H1 (cell line): ENCODE data around the gene ZNF189. TPM values are rescaled to one million over a fixed set of nuclear protein-coding genes. Genes with fewer than 3 reads are reported as not detected.

ENCODE experiments used
- CBX8 ChIP-seq: fragments of 300-800, 300-1000 bp; sonication (generic); IDR thresholded peaks from 2 replicates; pipeline ENCODE4 v1.7.1; 2016; ENCODE audit warnings: low read depth, low read length, borderline replicate concordance
- JUND ChIP-seq: IDR thresholded peaks from 2 replicates; pipeline ENCODE4 v1.6.1; 2011; ENCODE audit warnings: mild to moderate bottlenecking, improper control_type of control experiment, low read length
- polyA plus RNA-seq, 7 experiments: library from polyadenylated mRNA; depleted of rRNA in 3 of 7; stranded (reverse) in 5 of 7; unstranded in 2 of 7; fragments of >200 nt in 5 of 7; fragments of 200-250 nt in 2 of 7; gene quantifications; 1 replicate in 5 of 7; 2 replicates in 1 of 7; 4 replicates in 1 of 7; pipeline versions ENCODE4 v1.2.1 to v1.2.3, GENCODE V29; 2011 to 2013; ENCODE audit warnings: missing spikeins in 2 of 7, mixed read lengths in 2 of 7
- total RNA-seq: library from RNA; stranded (reverse); fragmentation: NEBNext Ultra II Directional; extraction: Animal tissue kit (Norgen Biotek cat#: 25700); gene quantifications from 2 replicates; pipeline ENCODE4 v1.2.1, GENCODE V29; 2021

The ZNF189 gene
- total and polyA plus RNA-seq, 2 of the 8 experiments (the other 6 are each of a cell fraction or from before 2014, with no cell fraction given): 1.9 to 12.3 TPM

GRCh38 chr9:101450931-101451330 is 52.3 kb downstream of the ZNF189 start (continued):
- no peak for TF ChIP-seq CBX8
- no peak for TF ChIP-seq JUND
